ENCODE measurements around the gene CDH4. TPM values are rescaled to one million over a fixed set of nuclear protein-coding genes. Genes with fewer than 3 reads are reported as not detected.

Gene CDH4
- total RNA-seq, 3 donors from 2014 or later (not counting 1 experiment from before 2014, with no cell fraction given): 0.18 TPM; not detected in 2

GRCh38 chr20:61347443-61347842 is 95.4 kb downstream of the CDH4 start:
- 95% methylated on average over 13 of the region's 13 CpGs for WGBS (ENCODE audit: insufficient coverage)
- Histone ChIP-seq H3K36me3 (ENCODE audit: control insufficient read depth, insufficient read depth, low read length) (no peaks in the 10 kb centered on the region), H3K9me3 (ENCODE audit: control insufficient read depth, insufficient read depth, low read length) (peaks cover 10% of the 10 kb centered on the region), H3K27me3 (ENCODE audit: control insufficient read depth, insufficient read depth, low read length) (no peaks in the 10 kb centered on the region), H3K27ac (ENCODE audit: low read length) (no peak overlapping the region), H3K4me1 (ENCODE audit: control insufficient read depth, insufficient read depth, low read length) (no peaks in the 10 kb centered on the region), H3K4me3 (ENCODE audit: low read length) (no peak overlapping the region)
- no peak overlapping the region for H3K4me3 Mint-ChIP-seq
- H3K4me1 Mint-ChIP-seq: no peaks in the 10 kb centered on the region
- H3K27me3 Mint-ChIP-seq (ENCODE audit: low read depth in 2 of 2): no peaks in the 10 kb centered on the region
- H3K36me3 Mint-ChIP-seq: no peaks in the 10 kb centered on the region
- ATAC-seq (no peak), DNase-seq (no peak)
- intact Hi-C loops (cut with micrococcal nuclease): no loop called here
- TF ChIP-seq, protein P1, sequence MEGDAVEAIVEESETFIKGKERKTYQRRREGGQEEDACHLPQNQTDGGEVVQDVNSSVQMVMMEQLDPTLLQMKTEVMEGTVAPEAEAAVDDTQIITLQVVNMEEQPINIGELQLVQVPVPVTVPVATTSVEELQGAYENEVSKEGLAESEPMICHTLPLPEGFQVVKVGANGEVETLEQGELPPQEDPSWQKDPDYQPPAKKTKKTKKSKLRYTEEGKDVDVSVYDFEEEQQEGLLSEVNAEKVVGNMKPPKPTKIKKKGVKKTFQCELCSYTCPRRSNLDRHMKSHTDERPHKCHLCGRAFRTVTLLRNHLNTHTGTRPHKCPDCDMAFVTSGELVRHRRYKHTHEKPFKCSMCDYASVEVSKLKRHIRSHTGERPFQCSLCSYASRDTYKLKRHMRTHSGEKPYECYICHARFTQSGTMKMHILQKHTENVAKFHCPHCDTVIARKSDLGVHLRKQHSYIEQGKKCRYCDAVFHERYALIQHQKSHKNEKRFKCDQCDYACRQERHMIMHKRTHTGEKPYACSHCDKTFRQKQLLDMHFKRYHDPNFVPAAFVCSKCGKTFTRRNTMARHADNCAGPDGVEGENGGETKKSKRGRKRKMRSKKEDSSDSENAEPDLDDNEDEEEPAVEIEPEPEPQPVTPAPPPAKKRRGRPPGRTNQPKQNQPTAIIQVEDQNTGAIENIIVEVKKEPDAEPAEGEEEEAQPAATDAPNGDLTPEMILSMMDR (IDR thresholded peaks at IDR 0.05): no peak
- no peak overlapping the region for H3K27ac Mint-ChIP-seq
- H3K9me3 Mint-ChIP-seq: no peaks in the 10 kb centered on the region

DNA sequence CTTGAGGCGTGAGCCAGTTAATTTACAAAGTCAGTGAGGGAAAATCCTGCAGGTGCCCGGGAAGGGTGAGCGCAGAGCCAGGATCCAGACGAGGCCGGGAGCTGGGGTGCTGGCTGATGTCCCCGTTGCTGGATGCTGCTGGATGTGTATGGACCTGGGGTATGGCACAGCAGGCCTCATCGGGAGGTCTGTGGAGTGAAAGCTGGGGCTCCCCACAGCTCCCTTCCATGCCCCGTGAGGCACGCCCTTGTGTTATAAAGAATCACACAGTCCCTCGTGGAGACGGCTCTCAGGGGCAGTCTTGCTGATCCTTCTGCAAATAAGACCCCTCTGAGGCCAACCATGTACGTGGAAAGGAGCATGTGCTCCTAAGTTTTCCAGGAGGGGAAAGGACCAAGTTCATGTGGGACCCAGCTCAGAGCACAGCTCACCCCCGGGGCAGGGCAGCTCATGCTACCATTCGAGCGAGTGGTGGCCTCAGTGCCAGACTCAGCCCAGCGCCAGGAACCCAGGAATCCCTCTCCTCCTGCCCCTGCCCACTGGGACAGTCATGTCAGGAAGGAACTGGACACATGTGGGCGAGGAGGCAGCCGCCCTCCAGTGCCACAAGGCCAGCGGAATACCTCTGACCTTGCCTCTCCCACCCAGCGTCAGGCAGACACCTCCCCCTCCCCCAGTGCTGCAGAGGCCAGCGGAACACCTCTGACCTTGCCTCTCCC is 97.5 kb downstream of the CDH4 start:
- H3K27me3 ChIP-seq (ENCODE audit: control insufficient read depth, insufficient read depth, low read length): no peaks in the 10 kb centered on the region
- no peak overlapping the region for H3K27ac ChIP-seq (ENCODE audit: low read length)
- no peaks in the 10 kb centered on the region for H3K4me1 ChIP-seq (ENCODE audit: control insufficient read depth, insufficient read depth, low read length)
- Mint-ChIP-seq H3K27ac (no peak overlapping the region), H3K4me3 (no peak overlapping the region), H3K4me1 (no peaks in the 10 kb centered on the region), H3K27me3 (ENCODE audit: low read depth in 2 of 2) (peaks cover 2 to 7% of the 10 kb centered on the region in 2 donors), H3K9me3 (no peaks in the 10 kb centered on the region), H3K36me3 (no peaks in the 10 kb centered on the region)
- ATAC-seq (no peak), DNase-seq (no peak)
- TF ChIP-seq, protein P1 (IDR thresholded peaks at IDR 0.05): no peak
- H3K9me3 ChIP-seq (ENCODE audit: control insufficient read depth, insufficient read depth, low read length): peaks cover 10% of the 10 kb centered on the region
- 86% methylated on average over 19 of the region's 21 CpGs for WGBS (ENCODE audit: insufficient coverage)
- no peak overlapping the region for H3K4me3 ChIP-seq (ENCODE audit: low read length)
- intact Hi-C loops (cut with micrococcal nuclease): no loop called here
- H3K36me3 ChIP-seq (ENCODE audit: control insufficient read depth, insufficient read depth, low read length): no peaks in the 10 kb centered on the region

GRCh38 chr20:61350500-61351250 is 98.6 kb downstream of the CDH4 start:
- intact Hi-C loops (cut with micrococcal nuclease): no loop called here
- Histone ChIP-seq H3K9me3 (ENCODE audit: control insufficient read depth, insufficient read depth, low read length) (peaks cover 10% of the 10 kb centered on the region), H3K27me3 (ENCODE audit: control insufficient read depth, insufficient read depth, low read length) (no peaks in the 10 kb centered on the region), H3K36me3 (ENCODE audit: control insufficient read depth, insufficient read depth, low read length) (no peaks in the 10 kb centered on the region), H3K4me3 (ENCODE audit: low read length) (no peak overlapping the region), H3K4me1 (ENCODE audit: control insufficient read depth, insufficient read depth, low read length) (no peaks in the 10 kb centered on the region), H3K27ac (ENCODE audit: low read length) (no peak overlapping the region)
- Mint-ChIP-seq H3K4me1 (no peaks in the 10 kb centered on the region), H3K27ac (no peak overlapping the region), H3K9me3 (no peaks in the 10 kb centered on the region), H3K36me3 (no peaks in the 10 kb centered on the region), H3K4me3 (no peak overlapping the region), H3K27me3 (ENCODE audit: low read depth in 2 of 2) (peaks cover 2 to 7% of the 10 kb centered on the region in 2 donors)
- DNase-seq (no peak), ATAC-seq (no peak)
- 86% methylated on average over 14 of the region's 14 CpGs for WGBS (ENCODE audit: insufficient coverage)
- TF ChIP-seq, protein P1 (IDR thresholded peaks at IDR 0.05): no peak
